Measurements from ENCODE around the gene HIVEP2. TPM values are rescaled to one million over a fixed set of nuclear protein-coding genes. Genes with fewer than 3 reads are reported as not detected.

Gene HIVEP2
- total and polyA plus RNA-seq, 2 of the 4 experiments (the other 2 are of a cell fraction), result 4.3 to 11.3 TPM

DNA sequence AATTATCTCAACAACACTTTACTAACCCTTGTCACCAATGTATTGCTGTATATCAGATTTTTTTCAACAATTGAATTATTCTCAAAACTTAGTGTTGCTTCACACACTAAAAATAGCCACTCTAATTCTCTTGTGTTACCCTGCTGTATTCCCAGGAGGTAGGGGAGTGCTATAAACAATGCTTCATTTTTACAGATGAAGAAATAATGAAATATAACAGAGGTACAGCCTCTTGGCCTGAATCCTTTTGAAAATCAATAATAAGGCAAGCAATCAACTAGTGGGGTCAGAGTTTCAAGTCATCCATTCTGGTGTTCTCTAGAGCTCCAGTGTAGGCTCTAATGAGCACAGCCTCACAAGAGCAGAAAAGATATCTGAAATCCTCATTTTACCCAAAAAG lies 10.9 kb downstream of the HIVEP2 start:
- no TSS peak for BruUV-seq (replicated peaks)
- H3K14ac ChIP-seq (replicated peaks; ENCODE audit: low read depth, low read length), result no peak overlapping the region
- no peak overlapping the region for H3K4ac ChIP-seq (ENCODE audit: low read depth, low read length)
- no peak overlapping the region for H3K56ac ChIP-seq (ENCODE audit: extremely low read depth, insufficient read depth, low read length)
- H2BK15ac ChIP-seq (ENCODE audit: low read depth, low read length), result no peak overlapping the region
- in situ Hi-C loops (cut with MboI; ENCODE audit: low sequenced_read_pairs) (no loop called here), intact Hi-C loops (cut with micrococcal nuclease) (no loop called here), dilution Hi-C loops (cut with HindIII; ENCODE audit: low sequenced_read_pairs, unreplicated experiment) (no loop called here)
- H4K91ac ChIP-seq (ENCODE audit: insufficient read depth, low read depth, low read length), result no peak overlapping the region
- H2AK9ac ChIP-seq (replicated peaks; ENCODE audit: low read depth, low read length, poor library complexity), result no peak overlapping the region
- CTCF ChIA-PET, result no interaction called here
- H2AK5ac ChIP-seq (ENCODE audit: low read depth, low read length), result no peak overlapping the region
- H3K4me1 ChIP-seq (ENCODE audit: control insufficient read depth, insufficient read depth, low read length), result peaks cover 1% of the 10 kb centered on the region; the same call in 1 of the 2 replicates
- H3K27me3 ChIP-seq (ENCODE audit: control insufficient read depth, insufficient read depth, low read length), result no peaks in the 10 kb centered on the region
- no peak overlapping the region for H2BK20ac ChIP-seq (ENCODE audit: low read depth, low read length)
- H4K5ac ChIP-seq (ENCODE audit: low read depth, low read length), result no peak overlapping the region
- no peak overlapping the region for H3K27ac ChIP-seq (ENCODE audit: insufficient read depth, low read length)
- no peak overlapping the region for H2BK120ac ChIP-seq (ENCODE audit: low read depth, low read length)
- H3K4me3 ChIP-seq (ENCODE audit: insufficient read depth, low read depth, low read length), result no peak overlapping the region
- DNase-seq (no peak), ATAC-seq (ENCODE audit: low read depth) (no peak)
- H3K23ac ChIP-seq (ENCODE audit: low read depth, low read length), result no peak overlapping the region
- no peak overlapping the region for H3K18ac ChIP-seq (ENCODE audit: low read depth, low read length)
- no peak overlapping the region for H2AFZ ChIP-seq (replicated peaks; ENCODE audit: low read length, poor library complexity)
- H3K4me2 ChIP-seq (ENCODE audit: low read depth, low read length), result no peak overlapping the region
- no peaks in the 10 kb centered on the region for H3K9me3 ChIP-seq (ENCODE audit: control insufficient read depth, insufficient read depth, low read length)
- H3K9me1 ChIP-seq (ENCODE audit: insufficient read depth, low read length), result peaks cover 4% of the 10 kb centered on the region; the same call in 1 of the 2 replicates
- no peaks in the 10 kb centered on the region for H3K36me3 ChIP-seq (ENCODE audit: control insufficient read depth, insufficient read depth, low read length)
- peaks cover 19 to 49% of the 10 kb centered on the region in 2 experiments for H3K79me1 ChIP-seq (ENCODE audit: low read depth in 1 of 2, low read length in 2 of 2)
- no peak overlapping the region for H2BK5ac ChIP-seq (ENCODE audit: low read depth, low read length, poor library complexity, severe bottlenecking)
- POLR2A ChIA-PET (ENCODE audit: unreplicated experiment), result no interaction called here
- no peak overlapping the region for H3K9ac ChIP-seq (ENCODE audit: low read depth, low read length)
- no peaks in the 10 kb centered on the region; the same call in 1 of the 2 replicates for H4K20me1 ChIP-seq (ENCODE audit: insufficient read depth, low read length)
- no peak overlapping the region for H4K8ac ChIP-seq (ENCODE audit: low read depth in 2 of 2, low read length in 2 of 2)
- TF ChIP-seq ELK1 (IDR thresholded peaks at IDR 0.05; ENCODE audit: borderline replicate concordance, low read depth, low read length) (no peak), CTCF (conservative IDR thresholded peaks at IDR 0.05; ENCODE audit: low read depth, low read length) (no peak), POLR2A (IDR thresholded peaks at IDR 0.05; ENCODE audit: low read depth, low read length) (no peak), RFX5 (IDR thresholded peaks at IDR 0.05; ENCODE audit: low read depth, low read length) (no peak), CHD1 (IDR thresholded peaks at IDR 0.05; ENCODE audit: low read depth, low read length) (no peak), RAD21 (IDR thresholded peaks at IDR 0.05; ENCODE audit: low read length) (no peak)
- TF ChIP-seq, protein P1, sequence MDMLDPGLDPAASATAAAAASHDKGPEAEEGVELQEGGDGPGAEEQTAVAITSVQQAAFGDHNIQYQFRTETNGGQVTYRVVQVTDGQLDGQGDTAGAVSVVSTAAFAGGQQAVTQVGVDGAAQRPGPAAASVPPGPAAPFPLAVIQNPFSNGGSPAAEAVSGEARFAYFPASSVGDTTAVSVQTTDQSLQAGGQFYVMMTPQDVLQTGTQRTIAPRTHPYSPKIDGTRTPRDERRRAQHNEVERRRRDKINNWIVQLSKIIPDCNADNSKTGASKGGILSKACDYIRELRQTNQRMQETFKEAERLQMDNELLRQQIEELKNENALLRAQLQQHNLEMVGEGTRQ (IDR thresholded peaks at IDR 0.05; ENCODE audit: low read depth, low read length), result no peak
